GM12878 (cell line): Measurements from ENCODE around the gene PATL1. TPM values are rescaled to one million over a fixed set of nuclear protein-coding genes. Genes with fewer than 3 reads are reported as not detected.

Source experiments
- ATAC-seq: fragments of 200-7000 bp; cut with Tn5 transposase; 3 replicates; pipeline ENCODE4 v1.9.1; 2020; ENCODE audit warnings: mild to moderate bottlenecking, moderate library complexity
- BruUV-seq: library from RNA; stranded (reverse); fragments of 400-500 nt; replicated peaks from 2 replicates; lab custom pipeline; 2021; lab: Mats Ljungman, UMichigan
- CTCF ChIA-PET: fragments of 300-600 bp; sonication (Branson Sonifier 250); formaldehyde crosslinking; extraction: SDS; loops from one replicate; lab custom pipeline; 2021; ENCODE audit warnings: inconsistent platforms; lab: Yijun Ruan, JAX
- POLR2A ChIA-PET: fragments of 350-600 bp; formaldehyde crosslinking; extraction: SDS; loops from one replicate; lab custom pipeline; 2021; ENCODE audit warnings: inconsistent platforms; lab: Charles Lee
- RAD21 ChIA-PET: fragments of 300-600 bp; sonication (Branson Sonifier 250); formaldehyde crosslinking; loops from one replicate; lab custom pipeline; 2023; ENCODE audit warnings: antibody characterized with exemption; ENCODE audit not compliant: unreplicated experiment; lab: Charles Lee
- SMC1A ChIA-PET: fragments of 300-600 bp; sonication (Branson Sonifier 250); formaldehyde crosslinking; loops from one replicate; lab custom pipeline; 2023; ENCODE audit not compliant: unreplicated experiment, uncharacterized antibody; lab: Charles Lee
- DNase-seq: peaks from one replicate; pipeline ENCODE4 v3.0.0-alpha.2; 2011; ENCODE audit warnings: low read depth, low spot score
- FAIRE-seq: peaks from 3 replicates; lab custom pipeline; 2011; peaks lifted over from hg19 to GRCh38; lab: Jason Lieb, UNC
- H2AFZ ChIP-seq: 2 replicates; pipeline ENCODE4 v1.6.0; 2011; ENCODE audit warnings: low read depth, low read length, control low read depth; ENCODE audit not compliant: control insufficient read depth
- H3K27ac ChIP-seq: 2 replicates; pipeline ENCODE4 v1.5.1; 2011; ENCODE audit warnings: control low read depth; ENCODE audit not compliant: control insufficient read depth, insufficient read depth
- H3K27me3 ChIP-seq, 2 experiments: replicated peaks in 1 of 2; 2 replicates each; pipeline versions ENCODE4 v1.6.0 to v1.6.1; 2011; ENCODE audit warnings: low read length in 1 of 2; ENCODE audit not compliant: control insufficient read depth in 2 of 2, insufficient read depth in 2 of 2
- H3K36me3 ChIP-seq, 2 experiments: 2 replicates each; pipeline ENCODE4 v1.5.1; 2011; ENCODE audit warnings: low read length in 1 of 2; ENCODE audit not compliant: control insufficient read depth in 2 of 2, insufficient read depth in 2 of 2
- H3K4me1 ChIP-seq: 2 replicates; pipeline ENCODE4 v1.6.1; 2011; ENCODE audit warnings: mild to moderate bottlenecking, low read length, moderate library complexity, mixed read lengths; ENCODE audit not compliant: control insufficient read depth, insufficient read depth
- H3K4me2 ChIP-seq: 2 replicates; pipeline ENCODE4 v1.6.0; 2011; ENCODE audit warnings: control low read depth; ENCODE audit not compliant: control insufficient read depth, insufficient read depth
- H3K4me3 ChIP-seq: fragments of 200-600 bp; sonication (generic); 2 replicates; pipeline ENCODE4 v1.5.1; 2016
- H3K79me2 ChIP-seq: 2 replicates; pipeline ENCODE4 v1.6.0; 2011; ENCODE audit warnings: low read length; ENCODE audit not compliant: control insufficient read depth, insufficient read depth
- H3K9ac ChIP-seq: 2 replicates; pipeline ENCODE4 v1.8.0; 2011; ENCODE audit warnings: low read length, control low read depth, mixed read lengths; ENCODE audit not compliant: control insufficient read depth, insufficient read depth
- H3K9me3 ChIP-seq: replicated peaks from 3 replicates; pipeline ENCODE4 v1.5.1; 2011; ENCODE audit warnings: mild to moderate bottlenecking, low read length; ENCODE audit not compliant: control insufficient read depth, insufficient read depth
- H4K20me1 ChIP-seq: 2 replicates; pipeline ENCODE4 v1.6.0; 2011; ENCODE audit not compliant: control insufficient read depth, insufficient read depth
- EP300 ChIP-seq, 2 experiments: fragments of 150-350 bp in 1 of 2; IDR thresholded peaks; 2 replicates each; pipeline ENCODE4 v1.6.1; 2011 to 2012; ENCODE audit warnings: low read depth in 2 of 2, low read length in 2 of 2, borderline replicate concordance in 1 of 2, improper control_type of control experiment in 1 of 2, inconsistent platforms in 1 of 2; ENCODE audit not compliant: control insufficient read depth in 1 of 2
- NFYB ChIP-seq: IDR thresholded peaks from 2 replicates; pipeline ENCODE4 v1.6.1; 2011; ENCODE audit warnings: low read depth, mild to moderate bottlenecking, low read length, improper control_type of control experiment, moderate library complexity; ENCODE audit not compliant: insufficient read depth
- WGBS: methylation state at CpG from one replicate; pipeline ENCODE4 v1.1.6; 2016; ENCODE audit warnings: low lambda C conversion rate; ENCODE audit not compliant: insufficient replicate concordance, insufficient coverage; ENCODE audit errors: missing lambda C conversion rate; 5-methylcytosine and 5-hydroxymethylcytosine counted together
- in situ Hi-C: fragments of 300-500 bp; cut with MboI; formaldehyde crosslinking; loops from 9 replicates; pipeline ENCODE4 v1.14.3; 2018; ENCODE audit warnings: mixed read lengths
- intact Hi-C: fragments of 100-400 bp; cut with micrococcal nuclease; formaldehyde crosslinking; loops from one replicate; pipeline ENCODE4 v1.14.2; 2022; ENCODE audit not compliant: unreplicated experiment
- polyA plus RNA-seq, 11 experiments: library from polyadenylated mRNA; depleted of rRNA in 4 of 11; unstranded in 6 of 11; stranded (reverse) in 5 of 11; fragments of >200 nt; fragmentation: Nextera tagmentation in 4 of 11; fragmentation: Illumina TruSeq in 1 of 11; extraction: Ambion mirVana in 4 of 11; extraction: Trizol in 1 of 11; gene quantifications; 1 replicate in 1 of 11; 2 replicates in 10 of 11; pipeline versions ENCODE4 v1.2.1 to v1.2.3, GENCODE V29; 2011 to 2016; ENCODE audit warnings: inconsistent platforms in 2 of 11, missing spikeins in 2 of 11, low read depth in 1 of 11
- total RNA-seq, 4 experiments: library from RNA; depleted of rRNA in 3 of 4; stranded (reverse); fragments of >200 nt in 3 of 4; fragmentation: Illumina TruSeq in 1 of 4; extraction: Trizol in 1 of 4; gene quantifications; 2 replicates each; pipeline versions ENCODE4 v1.2.1 to v1.2.3, GENCODE V29; 2013 to 2021
- TF ChIP-seq, protein P1 (sequence below): IDR thresholded peaks from 2 replicates; pipeline ENCODE4 v1.6.1; 2012; ENCODE audit warnings: low read length, inconsistent platforms
- TF ChIP-seq, protein P2 (sequence below): IDR thresholded peaks from 2 replicates; pipeline ENCODE4 v1.6.1; 2011; ENCODE audit warnings: borderline replicate concordance, low read depth, mild to moderate bottlenecking, moderate library complexity, low read length; ENCODE audit not compliant: insufficient read depth, poor library complexity, severe bottlenecking
- TF ChIP-seq, protein P3 (sequence below): fragments of 450-650 bp; IDR thresholded peaks from 2 replicates; pipeline ENCODE4 v1.6.1; 2017; ENCODE audit warnings: mild to moderate bottlenecking, low read depth, inconsistent platforms; ENCODE audit not compliant: poor library complexity, severe bottlenecking

The PATL1 gene
- total and polyA plus RNA-seq, 10 of the 15 experiments (the other 5 are each of a cell fraction or from before 2014, with no cell fraction given), result 5.3 to 62.0 (median 14.9) TPM

DNA sequence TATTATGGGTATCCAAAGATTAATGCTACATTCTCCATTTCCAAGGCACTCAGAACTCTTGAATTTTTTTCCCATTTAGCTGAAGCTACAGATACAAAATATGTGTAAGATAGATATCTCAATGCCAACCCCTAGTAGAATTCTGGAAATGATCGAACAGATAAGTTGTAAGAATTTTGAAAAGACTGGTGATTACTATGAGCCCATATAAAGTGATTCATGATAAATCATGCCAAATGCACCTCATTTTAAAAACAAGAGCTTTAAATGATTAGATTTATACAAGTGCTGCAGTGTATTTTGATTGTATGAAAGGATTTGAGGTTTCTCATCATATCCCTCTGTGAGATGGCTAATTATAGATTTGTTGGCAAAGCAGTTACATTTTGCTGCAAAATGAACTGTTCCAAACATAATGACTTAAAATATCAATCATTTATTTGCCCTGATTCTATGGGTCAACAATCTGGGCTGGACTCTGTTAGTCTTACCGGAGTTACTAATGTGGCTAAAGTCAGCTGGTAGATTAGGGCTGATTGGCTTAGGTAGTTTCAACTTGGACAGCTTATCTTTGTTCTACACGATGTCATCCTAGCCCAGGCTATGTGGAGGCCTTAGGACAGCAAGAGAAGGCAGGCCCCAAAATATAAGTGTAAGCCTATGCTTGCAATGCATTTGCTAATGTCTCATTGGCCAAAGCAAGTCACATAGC is 41.5 kb upstream of the PATL1 start:
- no peak for ATAC-seq
- in situ Hi-C loops (no loop called here), intact Hi-C loops (no loop called here)
- DNase-seq, result no peak
- no TSS peak for BruUV-seq
- ChIA-PET CTCF (no interaction called here), SMC1A (no interaction called here), RAD21 (no interaction called here), POLR2A (no interaction called here)
- H4K20me1 ChIP-seq, result no peaks in the 10 kb centered on the region
- no peak overlapping the region for H3K27ac ChIP-seq
- no peak overlapping the region for H3K9ac ChIP-seq
- no peaks in the 10 kb centered on the region for H3K4me1 ChIP-seq
- no peak overlapping the region for H3K4me2 ChIP-seq
- H3K4me3 ChIP-seq, result no peak overlapping the region
- no peaks in the 10 kb centered on the region for H3K36me3 ChIP-seq
- FAIRE-seq, result no peak
- H3K27me3 ChIP-seq, result no peaks in the 10 kb centered on the region; a peak in 1 of 4 replicates
- WGBS, result 30% methylated on average over 3 of the region's 3 CpGs
- H3K79me2 ChIP-seq, result no peaks in the 10 kb centered on the region
- TF ChIP-seq NFYB, result no peak
- TF ChIP-seq, protein P1, sequence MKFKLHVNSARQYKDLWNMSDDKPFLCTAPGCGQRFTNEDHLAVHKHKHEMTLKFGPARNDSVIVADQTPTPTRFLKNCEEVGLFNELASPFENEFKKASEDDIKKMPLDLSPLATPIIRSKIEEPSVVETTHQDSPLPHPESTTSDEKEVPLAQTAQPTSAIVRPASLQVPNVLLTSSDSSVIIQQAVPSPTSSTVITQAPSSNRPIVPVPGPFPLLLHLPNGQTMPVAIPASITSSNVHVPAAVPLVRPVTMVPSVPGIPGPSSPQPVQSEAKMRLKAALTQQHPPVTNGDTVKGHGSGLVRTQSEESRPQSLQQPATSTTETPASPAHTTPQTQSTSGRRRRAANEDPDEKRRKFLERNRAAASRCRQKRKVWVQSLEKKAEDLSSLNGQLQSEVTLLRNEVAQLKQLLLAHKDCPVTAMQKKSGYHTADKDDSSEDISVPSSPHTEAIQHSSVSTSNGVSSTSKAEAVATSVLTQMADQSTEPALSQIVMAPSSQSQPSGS, result no peak
- TF ChIP-seq EP300 (IDR thresholded peaks at IDR 0.05; ENCODE audit: borderline replicate concordance in 1 of 2, control insufficient read depth in 1 of 2, low read depth in 2 of 2, low read length in 2 of 2), result no peak
- TF ChIP-seq, protein P2, sequence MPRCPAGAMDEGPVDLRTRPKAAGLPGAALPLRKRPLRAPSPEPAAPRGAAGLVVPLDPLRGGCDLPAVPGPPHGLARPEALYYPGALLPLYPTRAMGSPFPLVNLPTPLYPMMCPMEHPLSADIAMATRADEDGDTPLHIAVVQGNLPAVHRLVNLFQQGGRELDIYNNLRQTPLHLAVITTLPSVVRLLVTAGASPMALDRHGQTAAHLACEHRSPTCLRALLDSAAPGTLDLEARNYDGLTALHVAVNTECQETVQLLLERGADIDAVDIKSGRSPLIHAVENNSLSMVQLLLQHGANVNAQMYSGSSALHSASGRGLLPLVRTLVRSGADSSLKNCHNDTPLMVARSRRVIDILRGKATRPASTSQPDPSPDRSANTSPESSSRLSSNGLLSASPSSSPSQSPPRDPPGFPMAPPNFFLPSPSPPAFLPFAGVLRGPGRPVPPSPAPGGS, result no peak
- TF ChIP-seq, protein P3, sequence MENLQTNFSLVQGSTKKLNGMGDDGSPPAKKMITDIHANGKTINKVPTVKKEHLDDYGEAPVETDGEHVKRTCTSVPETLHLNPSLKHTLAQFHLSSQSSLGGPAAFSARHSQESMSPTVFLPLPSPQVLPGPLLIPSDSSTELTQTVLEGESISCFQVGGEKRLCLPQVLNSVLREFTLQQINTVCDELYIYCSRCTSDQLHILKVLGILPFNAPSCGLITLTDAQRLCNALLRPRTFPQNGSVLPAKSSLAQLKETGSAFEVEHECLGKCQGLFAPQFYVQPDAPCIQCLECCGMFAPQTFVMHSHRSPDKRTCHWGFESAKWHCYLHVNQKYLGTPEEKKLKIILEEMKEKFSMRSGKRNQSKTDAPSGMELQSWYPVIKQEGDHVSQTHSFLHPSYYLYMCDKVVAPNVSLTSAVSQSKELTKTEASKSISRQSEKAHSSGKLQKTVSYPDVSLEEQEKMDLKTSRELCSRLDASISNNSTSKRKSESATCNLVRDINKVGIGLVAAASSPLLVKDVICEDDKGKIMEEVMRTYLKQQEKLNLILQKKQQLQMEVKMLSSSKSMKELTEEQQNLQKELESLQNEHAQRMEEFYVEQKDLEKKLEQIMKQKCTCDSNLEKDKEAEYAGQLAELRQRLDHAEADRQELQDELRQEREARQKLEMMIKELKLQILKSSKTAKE, result no peak
- H2AFZ ChIP-seq, result no peak overlapping the region
- H3K9me3 ChIP-seq, result no peaks in the 10 kb centered on the region
